ENCODE measurements around the gene AICDA.
A peak's percentile ranks its signal among the peaks of the same experiment; 100 is the strongest.
"Not testable (repeated sequence)": the region's sequence is repeated elsewhere in the genome, so short reads cannot be mapped to it uniquely, and the experiment has no call there.

AICDA gene

DNA sequence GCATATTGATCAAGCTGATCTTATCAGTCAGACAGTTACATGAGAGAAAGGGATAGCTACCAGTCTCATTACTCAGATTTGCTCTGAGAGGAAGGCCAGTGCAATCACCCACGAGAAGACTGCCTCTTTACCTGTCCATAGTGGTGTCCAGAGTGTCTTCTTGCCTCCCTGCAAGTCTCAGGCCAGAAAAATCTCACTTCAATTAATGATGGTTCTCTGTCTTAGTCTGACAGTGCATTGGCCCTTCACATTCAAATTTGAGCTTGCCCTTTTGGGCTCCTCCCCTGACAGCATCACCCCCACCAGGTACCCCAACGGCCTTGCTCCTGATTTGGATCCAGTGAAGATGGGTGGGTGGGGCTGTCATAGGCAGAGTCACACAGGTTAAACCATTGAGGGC is at the start of gene AICDA:
Gene AICDA, minus strand, starts transcription at position 231 of the 400 bp plus-strand sequence. Its CDS starts 92 bp downstream, at position 139.
- peak within 1 kb of the TSS; percentile 83 for H3K4me3 ChIP-seq (ENCODE audit: low read length)
- no peak for TF ChIP-seq ZNF274 (IDR thresholded peaks at IDR 0.05; ENCODE audit: low read depth, low read length)

- H3K4me3 ChIP-seq (ENCODE audit: low read length): no peak overlapping the region
- no peak for TF ChIP-seq ZNF274 (IDR thresholded peaks at IDR 0.05; ENCODE audit: low read depth, low read length)
These were observed 49.1 kb upstream of the AICDA start for GRCh38 chr12:8661751-8662150.

GRCh38 chr12:8661016-8661415 is 48.4 kb upstream of the AICDA start:
- no peak overlapping the region for H3K4me3 ChIP-seq (ENCODE audit: low read length)
- no peak for TF ChIP-seq ZNF274 (IDR thresholded peaks at IDR 0.05; ENCODE audit: low read depth, low read length)

- no peak for TF ChIP-seq ZNF274 (IDR thresholded peaks at IDR 0.05; ENCODE audit: low read depth, low read length)
- H3K4me3 ChIP-seq (ENCODE audit: low read length): no peak overlapping the region
These were observed 45.7 kb upstream of the AICDA start for GRCh38 chr12:8658346-8658745.

- no peak for TF ChIP-seq ZNF274 (IDR thresholded peaks at IDR 0.05; ENCODE audit: low read depth, low read length)
- no peak overlapping the region for H3K4me3 ChIP-seq (ENCODE audit: low read length)
These were observed 42.8 kb upstream of the AICDA start for GRCh38 chr12:8655421-8655820.

GRCh38 chr12:8648576-8649205 is 36.0 kb upstream of the AICDA start:
- TF ChIP-seq ZNF274 (IDR thresholded peaks at IDR 0.05; ENCODE audit: low read depth, low read length): no peak
- H3K4me3 ChIP-seq (ENCODE audit: low read length): no peak overlapping the region

- no peak for TF ChIP-seq ZNF274 (IDR thresholded peaks at IDR 0.05; ENCODE audit: low read depth, low read length)
- H3K4me3 ChIP-seq (ENCODE audit: low read length): no peak overlapping the region
These were observed 35.3 kb upstream of the AICDA start for GRCh38 chr12:8647968-8648367.

DNA sequence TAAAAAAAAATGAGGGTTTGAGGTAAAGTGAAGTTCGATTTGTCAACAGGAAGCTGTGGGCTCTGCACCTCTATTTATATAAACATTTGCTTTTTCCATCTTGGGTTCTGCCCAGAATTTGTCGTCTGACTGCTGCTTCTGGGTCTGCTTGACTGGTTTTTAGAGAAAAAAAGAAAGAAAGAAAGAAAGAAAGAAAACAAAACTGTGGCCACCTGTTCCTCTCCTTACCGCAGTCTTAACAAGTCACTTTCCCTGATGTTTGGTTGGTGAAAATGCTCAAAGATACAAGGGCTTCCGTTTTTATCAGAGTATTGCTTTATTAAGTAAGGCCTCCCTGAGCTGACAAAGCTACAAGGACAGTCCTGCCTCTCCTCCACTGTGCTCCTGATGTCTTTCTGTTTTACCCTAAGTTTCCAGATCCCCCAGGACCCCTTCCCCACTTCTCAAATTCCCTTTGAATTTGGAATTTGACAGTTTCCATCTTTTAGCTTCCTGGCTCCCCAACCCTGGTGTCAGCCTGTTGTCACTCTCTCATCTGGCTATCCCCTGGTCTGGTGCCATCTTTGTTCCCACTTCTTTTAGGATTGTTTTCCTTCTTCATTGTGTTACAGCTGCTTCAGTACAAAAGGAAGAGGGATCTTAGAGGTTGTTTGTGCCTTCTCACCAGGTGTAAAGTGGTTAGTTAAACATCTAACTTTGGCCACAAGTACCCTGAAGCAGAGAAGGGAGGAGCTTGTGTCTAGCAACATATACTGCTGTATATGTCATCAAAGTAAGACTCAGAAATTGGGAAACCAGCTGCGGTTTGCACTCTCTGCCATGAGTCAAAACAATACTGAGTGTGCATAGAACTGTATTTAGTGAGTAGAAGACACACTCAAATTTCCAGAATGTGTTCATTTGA is 31.9 kb upstream of the AICDA start:
- no peak for TF ChIP-seq ZNF274 (IDR thresholded peaks at IDR 0.05; ENCODE audit: low read depth, low read length)
- H3K4me3 ChIP-seq (ENCODE audit: low read length): peak overlapping the region; percentile 93; the same call in 1 of the 2 replicates

DNA sequence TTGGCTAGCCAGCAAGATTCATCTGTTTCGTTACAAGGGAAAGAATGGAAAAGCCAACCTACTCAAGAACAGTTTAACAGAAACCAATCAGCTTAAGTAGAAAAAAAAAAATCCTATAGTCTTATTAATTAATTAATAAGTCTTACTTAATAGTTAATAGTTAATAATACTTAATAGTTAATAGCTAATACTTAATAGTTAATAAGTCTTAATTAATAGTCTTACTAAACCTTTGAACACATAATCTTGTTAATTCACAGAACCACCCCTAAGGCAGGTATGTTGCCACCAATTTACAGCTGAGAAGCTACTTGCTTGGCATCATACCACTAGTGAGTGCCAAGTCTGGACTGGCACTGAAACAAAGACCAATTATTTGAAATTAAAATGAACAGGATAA is 30.1 kb upstream of the AICDA start:
- TF ChIP-seq ZNF274 (IDR thresholded peaks at IDR 0.05; ENCODE audit: low read depth, low read length): no peak
- H3K4me3 ChIP-seq (ENCODE audit: low read length): no peak overlapping the region

DNA sequence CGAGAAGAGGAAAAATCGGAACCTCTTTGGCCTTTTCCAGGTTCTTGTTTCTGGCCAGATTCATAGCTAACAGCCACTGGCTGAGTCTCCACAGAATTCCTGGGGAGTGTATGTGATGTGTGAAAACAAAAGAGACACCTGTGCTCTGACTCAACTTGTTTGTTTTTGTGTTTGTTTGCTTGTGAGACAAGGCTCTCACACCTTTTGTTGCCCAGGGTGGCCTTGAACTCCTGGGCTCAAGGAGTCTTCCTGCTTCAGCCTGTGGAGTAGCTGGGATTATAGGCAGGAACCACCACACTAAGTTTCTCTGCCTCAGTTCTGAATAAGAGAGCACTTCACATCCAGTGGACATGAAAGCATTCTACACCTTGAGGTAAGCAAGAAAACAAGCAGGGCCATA is 27.3 kb upstream of the AICDA start:
- TF ChIP-seq ZNF274 (IDR thresholded peaks at IDR 0.05; ENCODE audit: low read depth, low read length): no peak
- no peak overlapping the region for H3K4me3 ChIP-seq (ENCODE audit: low read length)

- no peak for TF ChIP-seq ZNF274 (IDR thresholded peaks at IDR 0.05; ENCODE audit: low read depth, low read length)
- H3K4me3 ChIP-seq (ENCODE audit: low read length): no peak overlapping the region
These were observed 26.3 kb upstream of the AICDA start for GRCh38 chr12:8638951-8639350.

GRCh38 chr12:8637666-8638065 is 25.0 kb upstream of the AICDA start:
- no peak for TF ChIP-seq ZNF274 (IDR thresholded peaks at IDR 0.05; ENCODE audit: low read depth, low read length)

GRCh38 chr12:8637244-8637643 is 24.6 kb upstream of the AICDA start:
- TF ChIP-seq ZNF274 (IDR thresholded peaks at IDR 0.05; ENCODE audit: low read depth, low read length): no peak
- H3K4me3 ChIP-seq (ENCODE audit: low read length): no peak overlapping the region

More at GRCh38 chr12:8637666-8638065, 25.0 kb upstream of the AICDA start:
- H3K4me3 ChIP-seq (ENCODE audit: low read length): no peak overlapping the region

DNA sequence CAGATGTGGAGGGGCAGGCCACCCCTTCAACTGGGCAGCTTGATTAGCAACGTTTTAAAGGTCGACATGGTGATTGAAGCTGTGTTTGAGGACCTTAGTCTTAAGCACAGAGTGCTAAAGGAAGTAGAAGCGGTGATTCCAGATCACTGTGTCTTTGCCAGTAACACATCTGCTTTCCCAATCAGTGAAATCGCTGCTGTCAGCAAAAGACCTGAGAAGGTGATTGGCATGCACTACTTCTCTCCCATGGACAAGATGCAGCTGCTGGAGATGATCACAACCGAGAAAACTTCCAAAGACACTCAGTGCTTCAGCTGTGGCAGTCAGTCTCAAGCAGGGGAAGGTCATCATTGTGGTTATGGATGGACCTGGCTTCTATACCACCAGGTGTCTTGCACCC is 23.9 kb upstream of the AICDA start:
- no peak for TF ChIP-seq ZNF274 (IDR thresholded peaks at IDR 0.05; ENCODE audit: low read depth, low read length)

DNA sequence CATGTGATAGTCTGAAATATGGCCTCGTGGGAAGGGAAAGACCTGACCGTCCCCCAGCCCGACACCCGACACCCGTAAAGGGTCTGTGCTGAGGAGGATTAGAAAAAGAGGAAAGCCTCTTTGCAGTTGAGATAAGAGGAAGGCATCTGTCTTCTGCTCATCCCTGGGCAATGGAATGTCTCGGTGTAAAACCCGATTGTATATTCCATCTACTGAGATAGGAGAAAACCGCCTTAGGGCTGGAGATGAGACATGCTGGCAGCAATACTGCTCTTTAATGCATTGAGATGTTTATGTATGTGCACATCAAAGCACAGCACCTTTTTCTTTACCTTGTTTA is 23.3 kb upstream of the AICDA start:
- not testable (repeated sequence) for H3K4me3 ChIP-seq (ENCODE audit: low read length)

More for the DNA sequence above, 23.9 kb upstream of the AICDA start:
- no peak overlapping the region for H3K4me3 ChIP-seq (ENCODE audit: low read length)

GRCh38 chr12:8635342-8636006 is 22.8 kb upstream of the AICDA start:
- not testable (repeated sequence) for H3K4me3 ChIP-seq (ENCODE audit: low read length)

Measured in GM08714 (cell line).